A673 (cell line): ENCODE measurements around the gene RAVER2. TPM values are rescaled to one million over a fixed set of nuclear protein-coding genes. Genes with fewer than 3 reads are reported as not detected.
"Not testable (repeated sequence)": the region's sequence is repeated elsewhere in the genome, so short reads cannot be mapped to it uniquely, and the experiment has no call there.

Experiments
- BruUV-seq: library from RNA; stranded (reverse); fragments of 400-500 nt; replicated peaks from 2 replicates; lab custom pipeline; 2021; lab: Mats Ljungman, UMichigan
- CTCF ChIA-PET: fragments of 300-600 bp; sonication (Branson Sonifier 250); formaldehyde crosslinking; loops from one replicate; lab custom pipeline; 2022; ENCODE audit warnings: antibody characterized with exemption; lab: Charles Lee
- POLR2A ChIA-PET: fragments of 300-600 bp; sonication (Branson Sonifier 250); formaldehyde crosslinking; loops from one replicate; lab custom pipeline; 2022; ENCODE audit warnings: antibody characterized with exemption; ENCODE audit not compliant: low non-redundant PET; lab: Charles Lee
- DNase-seq: peaks from one replicate; pipeline ENCODE4 v3.0.0-alpha.2; 2015; ENCODE audit warnings: low spot score
- H3K27ac ChIP-seq: fragments of 200-600 bp; sonication (generic); 2 replicates; pipeline ENCODE4 v1.5.1; 2016; ENCODE audit warnings: mixed run types, low read depth, mild to moderate bottlenecking, mixed read lengths, antibody characterized with exemption, low read length; ENCODE audit not compliant: poor library complexity, severe bottlenecking
- H3K27me3 ChIP-seq: fragments of 200-600 bp; sonication (generic); replicated peaks from 2 replicates; pipeline ENCODE4 v1.6.1; 2017; ENCODE audit warnings: mixed run types, low read depth, mild to moderate bottlenecking, mixed read lengths, antibody characterized with exemption, low read length; ENCODE audit not compliant: insufficient read depth, poor library complexity
- H3K36me3 ChIP-seq: fragments of 200-600 bp; sonication (generic); 2 replicates; pipeline ENCODE4 v1.6.1; 2016; ENCODE audit warnings: mixed run types, mild to moderate bottlenecking, mixed read lengths, antibody characterized with exemption, low read length; ENCODE audit not compliant: insufficient read depth, poor library complexity, severe bottlenecking
- H3K4me1 ChIP-seq: fragments of 200-600 bp; sonication (generic); 2 replicates; pipeline ENCODE4 v1.6.1; 2017; ENCODE audit warnings: mixed run types, mild to moderate bottlenecking, mixed read lengths, antibody characterized with exemption, low read length; ENCODE audit not compliant: insufficient read depth, poor library complexity, severe bottlenecking
- H3K4me3 ChIP-seq: fragments of 200-600 bp; sonication (generic); 2 replicates; pipeline ENCODE4 v1.5.1; 2016; ENCODE audit warnings: low read depth, mixed run types, mild to moderate bottlenecking, mixed read lengths, low read length; ENCODE audit not compliant: poor library complexity, severe bottlenecking
- H3K9me3 ChIP-seq: fragments of 200-600 bp; sonication (generic); 2 replicates; pipeline ENCODE4 v1.6.1; 2016; ENCODE audit warnings: mixed run types, low read depth, mild to moderate bottlenecking, mixed read lengths, antibody characterized with exemption, low read length; ENCODE audit not compliant: poor library complexity, severe bottlenecking
- CTCF ChIP-seq: fragments of 300-800, 200-600 bp; sonication (generic); conservative IDR thresholded peaks from 2 replicates; pipeline ENCODE4 v1.5.1; 2017; ENCODE audit warnings: low read depth, mild to moderate bottlenecking, antibody characterized with exemption, low read length, moderate library complexity, mixed read lengths
- EZH2 ChIP-seq: fragments of 200-600 bp; sonication (generic); IDR thresholded peaks from 2 replicates; pipeline ENCODE4 v1.6.1; 2017; ENCODE audit warnings: borderline replicate concordance, low read depth, mild to moderate bottlenecking, mixed read lengths, antibody characterized with exemption, low read length; ENCODE audit not compliant: poor library complexity, severe bottlenecking
- intact Hi-C: fragments of 100-400 bp; cut with micrococcal nuclease; formaldehyde crosslinking; loops from one replicate; pipeline ENCODE4 v1.10.0; 2022; ENCODE audit not compliant: unreplicated experiment
- total RNA-seq: library from RNA; stranded (reverse); gene quantifications from 2 replicates; pipeline ENCODE4 v1.2.3, GENCODE V29; 2021

RAVER2 gene
- total RNA-seq, 1 experiment from 2014 or later, result 34.1 TPM

DNA sequence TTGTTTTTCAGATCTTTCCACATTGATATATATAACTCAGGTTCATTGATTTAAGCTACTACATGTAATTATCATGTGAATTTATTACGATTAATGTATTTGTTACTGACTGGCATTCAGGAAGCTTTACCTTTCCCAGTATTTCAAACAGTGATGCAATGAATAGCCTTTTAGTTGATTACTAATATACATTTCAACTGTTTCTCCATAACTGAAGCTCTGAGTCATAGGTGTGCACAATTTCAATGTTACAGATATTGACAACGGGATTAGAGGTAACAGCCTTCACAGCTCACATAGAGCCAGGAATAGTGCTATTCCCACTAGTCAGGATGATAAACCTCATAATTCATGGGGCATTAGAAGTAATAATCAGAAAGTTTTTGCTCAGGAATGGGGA lies 25.1 kb downstream of the RAVER2 start:
- intact Hi-C loops, result no loop called here
- no peak for DNase-seq
- Histone ChIP-seq H3K27me3 (no peaks in the 10 kb centered on the region), H3K9me3 (peaks cover 9% of the 10 kb centered on the region), H3K4me1 (no peaks in the 10 kb centered on the region), H3K36me3 (peaks cover 34% of the 10 kb centered on the region), H3K4me3 (no peak overlapping the region), H3K27ac (no peak overlapping the region)
- CTCF ChIA-PET, result no interaction called here
- POLR2A ChIA-PET, result no interaction called here
- no TSS peak for BruUV-seq
- no peak for TF ChIP-seq CTCF
- no peak for TF ChIP-seq EZH2

DNA sequence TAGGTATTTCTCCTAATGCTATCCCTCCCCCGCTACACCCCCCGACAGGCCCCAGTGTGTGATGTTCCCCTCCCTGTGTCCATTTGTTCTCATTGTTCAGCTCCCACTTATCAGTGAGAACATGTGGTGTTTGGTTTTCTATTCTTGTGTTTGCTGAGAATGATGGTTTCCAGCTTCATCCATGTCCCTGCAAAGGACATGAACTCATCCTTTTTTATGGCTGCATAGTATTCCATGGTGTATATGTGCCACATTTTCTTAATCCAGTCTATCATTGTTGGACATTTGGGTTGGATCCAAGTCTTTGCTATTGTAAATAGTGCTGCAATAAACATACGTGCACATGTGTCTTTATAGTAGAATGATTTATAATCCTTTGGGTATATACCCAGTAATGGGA lies 28.4 kb downstream of the RAVER2 start:
- H3K4me3 ChIP-seq, CTCF ChIA-PET, POLR2A ChIA-PET, H3K4me1 ChIP-seq, H3K27ac ChIP-seq, H3K9me3 ChIP-seq, DNase-seq, BruUV-seq, H3K27me3 ChIP-seq, intact Hi-C loops: not testable (repeated sequence)
- peaks cover 43% of the 10 kb centered on the region for H3K36me3 ChIP-seq

GRCh38 chr1:64775113-64775512 lies 30.2 kb downstream of the RAVER2 start:
- Histone ChIP-seq H3K4me3 (no peak overlapping the region), H3K27ac (no peak overlapping the region), H3K36me3 (peaks cover 29% of the 10 kb centered on the region), H3K9me3 (peaks cover 9% of the 10 kb centered on the region), H3K27me3 (no peaks in the 10 kb centered on the region), H3K4me1 (no peaks in the 10 kb centered on the region)
- no peak for DNase-seq
- BruUV-seq, result no TSS peak
- intact Hi-C loops, result no loop called here
- ChIA-PET CTCF (no interaction called here), POLR2A (no interaction called here)
- TF ChIP-seq EZH2 (no peak), CTCF (no peak)

GRCh38 chr1:64782044-64782443 lies 37.2 kb downstream of the RAVER2 start:
- H3K4me3 ChIP-seq, H3K4me1 ChIP-seq, CTCF ChIA-PET, H3K9me3 ChIP-seq, BruUV-seq, H3K27ac ChIP-seq, H3K27me3 ChIP-seq, intact Hi-C loops, POLR2A ChIA-PET, DNase-seq: not testable (repeated sequence)
- H3K36me3 ChIP-seq, result peaks cover 30% of the 10 kb centered on the region

GRCh38 chr1:64782848-64783247 lies 38.0 kb downstream of the RAVER2 start:
- H3K27me3 ChIP-seq, H3K4me1 ChIP-seq, H3K9me3 ChIP-seq, DNase-seq, intact Hi-C loops, H3K27ac ChIP-seq, H3K4me3 ChIP-seq, POLR2A ChIA-PET, BruUV-seq: not testable (repeated sequence)
- CTCF ChIA-PET, result interaction anchor here (0.6 kb wide), 1 partner anchor 552 kb away, joined by 3 read pairs; no protein-coding TSS in a partner anchor
- H3K36me3 ChIP-seq, result peaks cover 26% of the 10 kb centered on the region
